HG03571 (cell line): ENCODE results near the gene ATP4A.

ENCODE experiments used
- ATAC-seq: cut with Tn5 transposase; IDR thresholded peaks from one replicate; pipeline ENCODE4 v1.9.1; 2021; ENCODE audit not compliant: unreplicated experiment

ATP4A gene

GRCh38 chr19:35566738-35567137, 3.3 kb upstream of the ATP4A start:
- ATAC-seq, result no peak

GRCh38 chr19:35565016-35565856, 1.8 kb upstream of the ATP4A start:
- no peak for ATAC-seq

GRCh38 chr19:35562776-35563175, 682 bp downstream of the ATP4A start:
- no peak for ATAC-seq

- no peak for ATAC-seq
Measured at GRCh38 chr19:35562336-35562735, 1.1 kb downstream of the ATP4A start.

GRCh38 chr19:35561436-35561835, 2.0 kb downstream of the ATP4A start:
- ATAC-seq, result no peak

GRCh38 chr19:35560677-35561076, 2.8 kb downstream of the ATP4A start:
- no peak for ATAC-seq

GRCh38 chr19:35560271-35560670, 3.2 kb downstream of the ATP4A start:
- no peak for ATAC-seq

GRCh38 chr19:35559781-35560180, 3.7 kb downstream of the ATP4A start:
- ATAC-seq, result no peak

GRCh38 chr19:35559281-35559659, 4.2 kb downstream of the ATP4A start:
- ATAC-seq, result peak; percentile 62

- no peak for ATAC-seq
Measured at GRCh38 chr19:35558400-35559280, 4.8 kb downstream of the ATP4A start.

- no peak for ATAC-seq
Measured at GRCh38 chr19:35557539-35558399, 5.7 kb downstream of the ATP4A start.

- no peak for ATAC-seq
Measured at GRCh38 chr19:35556846-35557538, 6.5 kb downstream of the ATP4A start.

GRCh38 chr19:35556025-35556590, 7.3 kb downstream of the ATP4A start:
- ATAC-seq, result no peak

- ATAC-seq, result no peak
Measured at GRCh38 chr19:35555301-35556005, 8.0 kb downstream of the ATP4A start.

GRCh38 chr19:35554076-35554475, 9.4 kb downstream of the ATP4A start:
- no peak for ATAC-seq

GRCh38 chr19:35553385-35554000, 10.0 kb downstream of the ATP4A start:
- ATAC-seq, result no peak

- ATAC-seq, result no peak
Measured at GRCh38 chr19:35552534-35553384, 10.7 kb downstream of the ATP4A start.
